Measurements from ENCODE around the gene HTR3E.
A peak's percentile ranks its signal among the peaks of the same experiment; 100 is the strongest.
"Not testable (repeated sequence)": the region's sequence is repeated elsewhere in the genome, so short reads cannot be mapped to it uniquely, and the experiment has no call there.

The HTR3E gene, protein sequence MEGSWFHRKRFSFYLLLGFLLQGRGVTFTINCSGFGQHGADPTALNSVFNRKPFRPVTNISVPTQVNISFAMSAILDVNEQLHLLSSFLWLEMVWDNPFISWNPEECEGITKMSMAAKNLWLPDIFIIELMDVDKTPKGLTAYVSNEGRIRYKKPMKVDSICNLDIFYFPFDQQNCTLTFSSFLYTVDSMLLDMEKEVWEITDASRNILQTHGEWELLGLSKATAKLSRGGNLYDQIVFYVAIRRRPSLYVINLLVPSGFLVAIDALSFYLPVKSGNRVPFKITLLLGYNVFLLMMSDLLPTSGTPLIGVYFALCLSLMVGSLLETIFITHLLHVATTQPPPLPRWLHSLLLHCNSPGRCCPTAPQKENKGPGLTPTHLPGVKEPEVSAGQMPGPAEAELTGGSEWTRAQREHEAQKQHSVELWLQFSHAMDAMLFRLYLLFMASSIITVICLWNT

GRCh38 chr3:184096811-184097383, at the start of gene HTR3E:
Gene HTR3E (plus strand): TSS chr3:184097064. CDS start chr3:184097530, 466 bp downstream.
- no peak for DNase-seq (ENCODE audit: low spot score)

DNA sequence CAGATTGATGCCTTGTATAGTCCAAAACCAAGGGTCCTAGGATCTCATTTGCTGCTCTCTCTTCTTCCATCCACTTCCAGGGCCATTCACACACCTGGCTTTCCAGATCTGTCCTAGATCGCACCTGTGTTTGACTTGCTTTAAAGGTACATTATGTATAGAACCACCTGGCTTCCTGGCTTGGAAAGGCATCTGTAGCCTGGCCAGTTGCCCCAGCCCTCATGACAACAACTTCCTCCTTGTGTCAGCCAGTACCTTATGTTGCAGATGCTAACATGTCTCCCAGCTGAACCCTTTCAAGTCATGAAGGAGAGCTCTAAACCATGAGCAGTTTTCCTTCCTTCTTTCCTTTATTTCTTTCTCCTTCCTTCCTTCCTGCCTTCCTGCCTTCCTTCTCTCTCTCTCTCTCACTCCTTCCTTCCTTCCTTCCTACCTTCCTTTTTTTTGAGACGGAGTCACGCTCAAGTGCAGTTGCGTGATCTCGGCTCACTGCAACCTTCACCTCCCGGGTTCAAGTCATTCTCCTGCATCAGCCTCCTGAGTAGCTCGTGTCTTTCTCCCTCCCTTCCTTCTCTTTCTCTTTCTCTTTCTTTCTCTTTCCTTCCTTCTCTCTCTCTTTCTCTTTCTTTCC, 46.5 kb upstream of the HTR3E start:
- DNase-seq (ENCODE audit: low spot score) = no peak

DNA sequence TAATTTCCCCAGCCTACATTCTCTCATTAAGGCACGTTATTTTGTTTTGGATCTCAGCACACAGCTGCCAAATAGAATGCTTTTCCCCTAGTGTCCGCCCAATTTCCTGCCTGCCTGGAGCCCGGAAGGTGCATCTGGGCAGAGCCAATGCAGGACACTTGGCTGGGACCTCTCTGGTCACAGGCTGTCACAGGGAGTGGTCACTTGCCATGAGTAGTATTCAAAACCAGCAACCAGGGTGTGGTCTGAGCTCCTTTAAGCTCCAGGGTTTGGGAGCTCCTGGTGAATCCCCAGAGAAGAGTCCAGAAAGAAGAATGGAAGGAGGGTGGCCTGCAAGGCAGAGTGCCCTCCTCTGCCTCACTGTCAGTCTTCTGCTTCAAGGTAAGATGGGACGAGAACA, 44.1 kb upstream of the HTR3E start, which contains the start of gene HTR3C:
HTR3C (plus strand) TSS at position 281 of the 400 bp plus-strand sequence; CDS start at position 315, 34 bp downstream.
- DNase-seq (ENCODE audit: low spot score) = no peak

GRCh38 chr3:184058029-184058428, 38.8 kb upstream of the HTR3E start:
- no peak for DNase-seq (ENCODE audit: low spot score)

DNA sequence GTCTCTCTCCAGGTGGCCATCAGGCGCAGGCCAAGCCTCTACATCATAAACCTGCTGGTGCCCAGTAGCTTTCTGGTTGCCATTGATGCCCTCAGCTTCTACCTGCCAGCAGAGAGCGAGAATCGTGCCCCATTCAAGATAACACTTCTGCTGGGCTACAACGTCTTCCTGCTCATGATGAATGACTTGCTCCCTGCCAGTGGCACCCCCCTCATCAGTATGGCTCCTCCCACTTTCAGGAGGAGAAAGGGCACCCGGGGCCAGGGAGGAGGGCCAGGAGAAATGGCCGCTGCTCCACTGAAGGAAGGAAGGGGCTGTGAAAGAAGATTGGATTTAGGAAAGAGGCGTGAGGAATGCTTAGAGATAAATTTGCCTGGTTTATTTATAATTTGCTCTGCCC, 37.4 kb upstream of the HTR3E start:
- no peak for DNase-seq (ENCODE audit: low spot score)

DNA sequence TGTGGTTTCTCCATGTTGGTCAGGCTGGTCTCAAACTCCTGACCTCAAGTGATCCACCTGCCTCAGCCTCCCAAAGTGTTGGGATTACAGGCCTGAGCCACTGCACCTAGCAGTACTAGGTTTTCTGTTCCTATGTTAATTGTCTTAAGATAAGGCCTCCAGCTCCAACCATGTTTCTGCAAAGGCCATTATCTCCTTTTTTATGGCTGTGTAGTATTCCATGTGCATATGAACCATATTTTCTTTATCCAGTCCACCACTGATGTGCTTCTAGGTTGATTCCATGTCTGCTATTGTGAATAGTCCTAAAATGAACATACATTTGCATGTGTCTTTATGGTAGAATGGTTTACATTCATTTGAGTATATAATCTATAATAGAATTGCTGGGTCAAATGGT, 34.2 kb upstream of the HTR3E start:
- no peak for DNase-seq (ENCODE audit: low spot score)

- no peak for DNase-seq (ENCODE audit: low spot score)
Observed at GRCh38 chr3:184066211-184066610, 30.7 kb upstream of the HTR3E start.

GRCh38 chr3:184067573-184068055, 29.2 kb upstream of the HTR3E start:
- DNase-seq (ENCODE audit: low spot score) = no peak

DNA sequence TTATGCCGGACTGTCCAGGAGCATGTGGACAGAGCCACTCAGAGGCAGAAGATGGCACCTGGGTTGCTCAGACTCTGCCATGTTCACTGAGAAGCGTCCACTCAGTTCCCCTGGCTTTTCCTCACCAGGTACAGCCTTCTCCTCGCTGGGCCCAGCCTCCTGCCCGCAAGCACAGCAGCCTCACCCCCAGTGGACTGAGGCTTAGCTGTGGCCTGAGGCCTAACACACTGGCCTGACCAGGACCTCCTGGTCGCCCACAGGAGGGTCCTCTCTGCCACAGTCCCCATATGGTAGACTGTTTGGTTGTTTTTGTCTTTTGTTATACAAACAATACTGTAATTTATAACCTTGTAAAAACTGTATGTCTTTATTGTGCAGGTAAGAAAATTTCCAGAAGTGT, 28.5 kb upstream of the HTR3E start:
- no peak for DNase-seq (ENCODE audit: low spot score)

DNA sequence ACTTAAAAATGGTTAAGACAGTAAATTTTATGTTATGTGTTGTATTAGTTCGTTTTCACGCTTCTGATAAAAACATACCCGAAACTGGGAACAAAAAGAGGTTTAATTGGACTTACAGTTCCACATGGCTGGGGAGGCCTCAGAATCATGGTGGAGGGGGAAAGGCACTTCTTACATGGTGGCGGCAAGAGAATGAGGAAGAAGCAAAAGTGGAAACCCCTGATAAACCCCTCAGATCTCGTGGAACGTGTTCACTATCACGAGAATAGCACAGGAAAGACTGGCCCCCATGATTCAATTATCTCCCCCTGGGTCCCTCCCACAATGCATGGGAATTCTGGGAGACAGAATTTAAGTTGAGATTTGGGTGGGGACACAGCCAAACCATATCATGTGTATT, 25.7 kb upstream of the HTR3E start:
- DNase-seq (ENCODE audit: low spot score) = not testable (repeated sequence)

GRCh38 chr3:184073621-184074020, 23.2 kb upstream of the HTR3E start:
- DNase-seq (ENCODE audit: low spot score) = no peak

GRCh38 chr3:184075901-184076300, 21.0 kb upstream of the HTR3E start:
- DNase-seq (ENCODE audit: low spot score) = no peak

GRCh38 chr3:184077881-184078280, 19.0 kb upstream of the HTR3E start:
- no peak for DNase-seq (ENCODE audit: low spot score)

GRCh38 chr3:184078851-184079250, 18.0 kb upstream of the HTR3E start:
- DNase-seq (ENCODE audit: low spot score) = peak; percentile 39

- no peak for DNase-seq (ENCODE audit: low spot score)
Observed at GRCh38 chr3:184081116-184081830, 15.6 kb upstream of the HTR3E start.

- no peak for DNase-seq (ENCODE audit: low spot score)
Observed at GRCh38 chr3:184082034-184082433, 14.8 kb upstream of the HTR3E start.

- no peak for DNase-seq (ENCODE audit: low spot score)
Observed at GRCh38 chr3:184082465-184082864, 14.4 kb upstream of the HTR3E start.

DNA sequence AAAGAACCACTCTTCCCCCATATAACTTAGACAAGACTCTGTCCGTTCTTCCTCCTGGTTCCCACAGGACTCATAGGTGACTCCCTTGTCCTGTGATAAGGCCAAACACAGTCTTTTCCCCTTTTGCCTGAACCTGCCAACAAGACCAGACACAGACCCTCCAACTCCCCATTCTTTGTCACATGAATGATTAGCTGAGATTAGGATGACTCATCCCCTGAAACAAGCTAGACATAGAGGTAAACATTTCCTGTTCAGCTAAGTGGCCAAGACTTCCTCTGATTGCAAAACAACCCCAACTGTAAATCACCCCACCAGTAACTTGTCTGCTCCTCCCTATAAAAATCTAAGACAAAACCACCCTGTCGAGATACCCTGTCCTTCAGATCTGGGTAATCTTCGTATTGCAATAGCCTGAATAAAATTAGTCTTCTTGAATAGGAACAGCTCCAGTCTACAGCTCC, 11.4 kb upstream of the HTR3E start:
- DNase-seq (ENCODE audit: low spot score) = no peak

DNA sequence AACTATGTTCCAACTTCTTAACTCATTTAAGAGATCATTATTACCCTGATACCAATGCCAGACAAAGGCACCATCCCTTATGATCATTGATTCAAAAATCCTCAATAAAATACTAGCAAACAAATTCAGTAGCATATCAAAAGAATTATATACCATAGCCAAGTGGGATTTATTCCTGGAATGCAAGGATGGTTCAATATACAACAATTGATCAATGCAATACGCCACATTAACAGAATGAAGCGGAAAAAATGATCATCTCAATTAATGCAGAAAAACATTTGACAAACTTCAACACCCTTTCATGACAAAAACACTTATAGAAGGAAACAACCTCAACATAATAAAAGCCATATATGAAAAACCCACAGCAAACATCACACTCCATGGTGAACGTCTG, 4.7 kb upstream of the HTR3E start:
- no peak for DNase-seq (ENCODE audit: low spot score)

DNA sequence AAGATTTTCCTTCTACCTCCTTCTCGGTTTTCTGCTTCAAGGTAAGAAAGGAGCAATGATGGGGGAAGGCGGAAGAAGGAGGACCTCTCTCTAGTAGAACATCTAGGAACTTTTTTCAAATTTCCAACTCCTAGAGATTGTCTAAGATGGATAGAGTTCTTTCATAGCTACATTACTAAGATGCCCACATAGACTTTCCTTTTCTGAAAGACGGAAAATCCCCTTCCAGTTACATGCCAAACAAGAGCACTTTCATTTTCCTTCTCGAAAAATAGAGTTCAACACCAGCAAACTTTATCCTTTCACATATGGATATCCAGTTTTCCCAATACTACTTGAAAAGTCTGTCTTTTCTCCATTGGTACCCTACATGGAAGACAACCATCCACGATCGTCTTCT, 692 bp downstream of the HTR3E start:
- DNase-seq (ENCODE audit: low spot score) = no peak

- DNase-seq (ENCODE audit: low spot score) = no peak
Observed at GRCh38 chr3:184099806-184100686, 3.2 kb downstream of the HTR3E start.

All from hepatic stellate cell (primary cell).